Smooth muscle cell (in vitro differentiated cells): Measurements from ENCODE around the gene TXNL4A. TPM values are rescaled to one million over a fixed set of nuclear protein-coding genes. Genes with fewer than 3 reads are reported as not detected.

Source experiments
- DNase-seq: peaks from one replicate; lab custom pipeline; 2025; ENCODE audit not compliant: unreplicated experiment; lab: John Stamatoyannopoulos, UW
- H2AFZ ChIP-seq: fragments of 200-600 bp; sonication (generic); 2 replicates; pipeline ENCODE4 v1.6.0; 2016; ENCODE audit warnings: antibody characterized with exemption, low read depth, mild to moderate bottlenecking
- H3F3A ChIP-seq: fragments of 200-600 bp; sonication (generic); 2 replicates; pipeline ENCODE4 v1.6.0; 2017; ENCODE audit warnings: antibody characterized with exemption, low read depth
- H3K27ac ChIP-seq: fragments of 200-600 bp; sonication (generic); 2 replicates; pipeline ENCODE4 v1.5.1; 2016; ENCODE audit warnings: low read depth, mild to moderate bottlenecking
- H3K27me3 ChIP-seq: fragments of 200-600 bp; sonication (generic); 2 replicates; pipeline ENCODE4 v1.6.1; 2016; ENCODE audit warnings: low read depth, mild to moderate bottlenecking
- H3K36me3 ChIP-seq: fragments of 200-600 bp; sonication (generic); 2 replicates; pipeline ENCODE4 v1.5.1; 2016; ENCODE audit warnings: low read depth
- H3K4me1 ChIP-seq: fragments of 200-600 bp; sonication (generic); 2 replicates; pipeline ENCODE4 v1.5.1; 2016; ENCODE audit warnings: low read depth
- H3K4me2 ChIP-seq: fragments of 200-600 bp; sonication (generic); 2 replicates; pipeline ENCODE4 v1.6.0; 2016; ENCODE audit warnings: mild to moderate bottlenecking
- H3K4me3 ChIP-seq: fragments of 200-600 bp; sonication (generic); 2 replicates; pipeline ENCODE4 v1.5.1; 2016; ENCODE audit warnings: mild to moderate bottlenecking
- H3K79me2 ChIP-seq: fragments of 200-600 bp; sonication (generic); 2 replicates; pipeline ENCODE4 v1.6.0; 2016; ENCODE audit warnings: low read depth, mild to moderate bottlenecking
- H3K9ac ChIP-seq: fragments of 200-600 bp; sonication (generic); 2 replicates; pipeline ENCODE4 v1.6.0; 2016; ENCODE audit warnings: low read depth
- H3K9me3 ChIP-seq: fragments of 200-600 bp; sonication (generic); replicated peaks from 2 replicates; pipeline ENCODE4 v1.5.1; 2016; ENCODE audit warnings: low read depth
- H4K20me1 ChIP-seq: fragments of 200-600 bp; sonication (generic); 2 replicates; pipeline ENCODE4 v1.6.0; 2016; ENCODE audit warnings: low read depth
- WGBS: methylation state at CpG from one replicate; pipeline ENCODE4 v1.1.7; 2016; ENCODE audit warnings: low lambda C conversion rate; 5-methylcytosine and 5-hydroxymethylcytosine counted together
- polyA plus RNA-seq: library from polyadenylated mRNA; unstranded; fragments of >200 nt; fragmentation: Nextera tagmentation; extraction: Ambion mirVana; gene quantifications from 2 replicates; pipeline ENCODE4 v1.2.1, GENCODE V29; 2016
- total RNA-seq: library from RNA; depleted of rRNA; stranded (reverse); fragments of >200 nt; gene quantifications from 2 replicates; pipeline ENCODE4 v1.2.3, GENCODE V29; 2014
- TF ChIP-seq, protein P1 (sequence below): fragments of 200-600 bp; sonication (generic); IDR thresholded peaks from 2 replicates; pipeline ENCODE4 v1.5.1; 2017; ENCODE audit warnings: borderline replicate concordance, mild to moderate bottlenecking, antibody characterized with exemption; ENCODE audit not compliant: insufficient read depth, poor library complexity, severe bottlenecking

Gene TXNL4A
- total and polyA plus RNA-seq, 2 experiments from 2014 or later = 62.2 to 243 TPM

DNA sequence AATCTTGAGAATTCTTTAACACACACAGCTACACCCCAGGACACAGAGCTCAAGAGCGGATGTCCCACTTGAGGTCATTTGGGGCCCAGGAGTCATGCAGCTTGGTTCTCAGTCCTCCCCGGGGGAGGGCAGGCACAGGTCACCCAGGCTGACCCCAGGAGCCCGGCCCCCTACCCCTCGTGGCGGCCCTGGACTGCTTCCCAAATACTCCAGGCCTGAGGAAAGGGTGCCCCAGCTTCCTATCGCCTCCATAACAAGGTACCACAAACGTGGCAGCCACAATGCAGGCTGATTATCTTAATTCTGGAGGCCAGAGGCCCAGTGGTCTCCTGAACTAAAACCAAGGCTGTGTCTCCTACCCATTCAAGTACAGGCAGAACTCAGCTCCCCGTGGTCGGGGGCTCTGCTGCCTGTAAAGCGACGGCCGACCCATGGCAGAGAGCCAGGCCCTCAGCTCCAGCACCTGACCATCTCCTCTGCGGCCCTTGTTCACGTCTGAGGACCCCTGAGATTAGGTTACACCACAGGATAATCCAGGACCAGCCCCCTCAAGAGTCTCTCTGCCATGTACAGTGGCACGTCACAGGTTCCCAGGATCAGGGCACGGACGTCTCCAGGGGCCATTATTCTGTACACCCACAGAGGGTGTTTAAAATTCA, 47.4 kb downstream of the TXNL4A start:
- TF ChIP-seq, protein P1, sequence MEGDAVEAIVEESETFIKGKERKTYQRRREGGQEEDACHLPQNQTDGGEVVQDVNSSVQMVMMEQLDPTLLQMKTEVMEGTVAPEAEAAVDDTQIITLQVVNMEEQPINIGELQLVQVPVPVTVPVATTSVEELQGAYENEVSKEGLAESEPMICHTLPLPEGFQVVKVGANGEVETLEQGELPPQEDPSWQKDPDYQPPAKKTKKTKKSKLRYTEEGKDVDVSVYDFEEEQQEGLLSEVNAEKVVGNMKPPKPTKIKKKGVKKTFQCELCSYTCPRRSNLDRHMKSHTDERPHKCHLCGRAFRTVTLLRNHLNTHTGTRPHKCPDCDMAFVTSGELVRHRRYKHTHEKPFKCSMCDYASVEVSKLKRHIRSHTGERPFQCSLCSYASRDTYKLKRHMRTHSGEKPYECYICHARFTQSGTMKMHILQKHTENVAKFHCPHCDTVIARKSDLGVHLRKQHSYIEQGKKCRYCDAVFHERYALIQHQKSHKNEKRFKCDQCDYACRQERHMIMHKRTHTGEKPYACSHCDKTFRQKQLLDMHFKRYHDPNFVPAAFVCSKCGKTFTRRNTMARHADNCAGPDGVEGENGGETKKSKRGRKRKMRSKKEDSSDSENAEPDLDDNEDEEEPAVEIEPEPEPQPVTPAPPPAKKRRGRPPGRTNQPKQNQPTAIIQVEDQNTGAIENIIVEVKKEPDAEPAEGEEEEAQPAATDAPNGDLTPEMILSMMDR = no peak
- H3K9me3 ChIP-seq = no peaks in the 10 kb centered on the region
- no peak overlapping the region for H3K27ac ChIP-seq
- H3F3A ChIP-seq = no peaks in the 10 kb centered on the region
- H4K20me1 ChIP-seq = peaks cover 96% of the 10 kb centered on the region
- WGBS = 95% methylated on average over 17 of the region's 17 CpGs
- no peak overlapping the region for H3K4me2 ChIP-seq
- no peak overlapping the region for H3K9ac ChIP-seq
- H3K4me3 ChIP-seq = no peak overlapping the region
- DNase-seq = no peak
- no peaks in the 10 kb centered on the region for H3K27me3 ChIP-seq
- H2AFZ ChIP-seq = no peak overlapping the region
- H3K36me3 ChIP-seq = no peaks in the 10 kb centered on the region
- H3K4me1 ChIP-seq = no peaks in the 10 kb centered on the region
- peaks cover 69% of the 10 kb centered on the region for H3K79me2 ChIP-seq

DNA sequence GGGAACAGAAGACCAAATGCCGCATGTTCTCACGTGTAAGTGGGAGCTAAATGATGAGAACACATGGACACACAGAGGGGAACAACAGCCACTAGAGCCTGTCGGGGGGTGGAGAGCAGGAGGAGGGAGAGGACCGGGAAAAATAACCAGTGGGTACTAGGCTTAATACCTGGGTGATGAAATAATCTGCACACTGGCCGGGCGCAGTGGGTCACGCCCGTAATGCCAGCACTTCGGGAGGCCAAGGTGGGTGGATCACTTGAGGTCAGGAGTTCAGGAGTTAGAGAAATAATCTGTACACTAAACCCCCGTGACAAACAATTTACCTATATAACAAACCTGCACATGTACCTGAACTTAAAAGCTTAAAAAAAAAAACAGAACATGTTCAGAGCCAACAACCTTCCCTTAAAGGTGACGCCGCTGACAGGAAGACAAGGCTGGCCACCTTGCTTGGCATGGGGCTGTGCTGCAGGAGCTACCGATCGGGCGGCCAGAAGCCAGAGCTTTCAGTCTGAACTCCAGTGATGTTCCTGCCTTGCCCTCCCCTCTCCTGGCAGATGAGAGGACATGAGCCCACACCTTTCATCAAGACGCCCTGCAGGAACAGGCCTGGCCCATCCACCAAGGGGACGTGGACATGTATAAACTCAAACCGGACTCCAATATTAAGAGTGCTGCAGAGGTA, 48.1 kb downstream of the TXNL4A start:
- WGBS = 97% methylated on average over 18 of the region's 18 CpGs
- TF ChIP-seq, protein P1 = no peak
- DNase-seq = no peak
- Histone ChIP-seq H3K4me1 (no peaks in the 10 kb centered on the region), H4K20me1 (peaks cover 89% of the 10 kb centered on the region), H3K4me2 (no peak overlapping the region), H3F3A (no peaks in the 10 kb centered on the region), H3K27ac (no peak overlapping the region), H3K79me2 (peaks cover 69% of the 10 kb centered on the region), H3K27me3 (no peaks in the 10 kb centered on the region), H2AFZ (no peak overlapping the region), H3K4me3 (no peak overlapping the region), H3K36me3 (no peaks in the 10 kb centered on the region), H3K9me3 (no peaks in the 10 kb centered on the region), H3K9ac (no peak overlapping the region)

DNA sequence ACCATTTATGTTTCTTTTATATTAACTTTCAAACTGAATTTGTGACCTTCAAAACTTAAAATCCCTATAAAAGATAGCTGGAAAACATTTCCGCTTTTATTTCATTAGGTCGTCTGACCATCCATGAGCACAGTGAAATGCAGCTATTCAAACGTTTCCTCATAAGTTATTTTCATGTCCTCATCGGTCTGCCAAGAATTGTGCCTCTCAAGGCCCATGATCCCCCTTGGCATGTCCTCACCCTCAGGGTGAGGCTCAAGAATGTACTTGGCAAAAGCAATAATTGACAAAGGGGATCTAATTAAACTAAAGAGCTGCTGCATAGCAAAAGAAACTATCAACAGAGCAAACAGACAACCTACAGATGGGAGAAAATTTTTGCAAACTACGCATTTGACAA, 49.3 kb downstream of the TXNL4A start:
- no peaks in the 10 kb centered on the region for H3K27me3 ChIP-seq
- H2AFZ ChIP-seq = no peak overlapping the region
- H3K79me2 ChIP-seq = peaks cover 71% of the 10 kb centered on the region
- H3K4me2 ChIP-seq = no peak overlapping the region
- no peaks in the 10 kb centered on the region for H3K36me3 ChIP-seq
- 96% methylated on average over 5 of the region's 5 CpGs for WGBS
- H3K4me1 ChIP-seq = no peaks in the 10 kb centered on the region
- TF ChIP-seq, protein P1 = no peak
- no peak overlapping the region for H3K4me3 ChIP-seq
- no peaks in the 10 kb centered on the region for H3K9me3 ChIP-seq
- no peak overlapping the region for H3K9ac ChIP-seq
- H3F3A ChIP-seq = no peaks in the 10 kb centered on the region
- H3K27ac ChIP-seq = no peak overlapping the region
- DNase-seq = no peak
- peaks cover 84% of the 10 kb centered on the region for H4K20me1 ChIP-seq

DNA sequence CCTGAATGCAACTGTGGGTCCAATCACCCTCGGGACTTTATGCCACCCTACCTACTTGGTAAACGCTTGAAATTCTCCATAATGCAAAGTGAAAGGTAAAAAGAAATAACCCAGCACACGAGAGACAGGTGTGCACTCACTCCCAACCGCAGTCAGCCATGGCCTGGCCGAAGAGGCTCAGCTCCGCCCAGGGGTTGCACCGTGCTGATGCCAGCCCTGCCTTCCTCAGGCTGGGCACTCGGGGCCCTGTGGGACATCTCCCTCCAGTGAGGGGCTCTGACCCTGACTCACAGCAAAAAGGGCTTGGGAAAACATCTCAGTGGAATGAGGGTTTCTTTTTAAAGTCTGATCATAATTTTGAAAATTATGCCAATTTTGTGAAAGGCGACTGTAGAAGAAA, 50.2 kb downstream of the TXNL4A start:
- no peaks in the 10 kb centered on the region for H3K36me3 ChIP-seq

More for the DNA sequence above, 50.2 kb downstream of the TXNL4A start:
- no peak overlapping the region for H3K27ac ChIP-seq
- no peak overlapping the region for H2AFZ ChIP-seq
- H3K4me1 ChIP-seq = no peaks in the 10 kb centered on the region
- WGBS = 96% methylated on average over 9 of the region's 9 CpGs
- H3K27me3 ChIP-seq = no peaks in the 10 kb centered on the region
- no peak overlapping the region for H3K9ac ChIP-seq
- H3K79me2 ChIP-seq = peaks cover 80% of the 10 kb centered on the region
- peaks cover 1% of the 10 kb centered on the region for H3K9me3 ChIP-seq
- H4K20me1 ChIP-seq = peaks cover 75% of the 10 kb centered on the region
- TF ChIP-seq, protein P1 = no peak
- H3F3A ChIP-seq = no peaks in the 10 kb centered on the region
- DNase-seq = no peak
- no peak overlapping the region for H3K4me3 ChIP-seq
- H3K4me2 ChIP-seq = no peak overlapping the region
